H9 (cell line): ENCODE data around the gene TMC8. TPM values are rescaled to one million over a fixed set of nuclear protein-coding genes. Genes with fewer than 3 reads are reported as not detected.

ENCODE experiments used
- DNase-seq: peaks from one replicate; pipeline ENCODE4 v3.0.0-alpha.2; 2017
- H2AFZ ChIP-seq: one replicate; pipeline ENCODE4 v1.6.1; 2013; ENCODE audit warnings: mild to moderate bottlenecking, low read length, control low read depth, moderate library complexity
- H2AK5ac ChIP-seq: 2 replicates; pipeline ENCODE4 v1.6.1; 2013; ENCODE audit warnings: low read length, control low read depth, mixed read lengths; ENCODE audit not compliant: insufficient read length
- H2BK120ac ChIP-seq: one replicate; pipeline ENCODE4 v1.6.1; 2013; ENCODE audit warnings: low read depth, mild to moderate bottlenecking, low read length, control low read depth, inconsistent platforms; ENCODE audit not compliant: poor library complexity, severe bottlenecking
- H2BK12ac ChIP-seq: 2 replicates; pipeline ENCODE4 v1.6.1; 2013; ENCODE audit warnings: low read length, control low read depth, mixed read lengths, low read depth; ENCODE audit not compliant: insufficient read length
- H2BK15ac ChIP-seq: 2 replicates; pipeline ENCODE4 v1.6.1; 2013; ENCODE audit warnings: low read depth, low read length, control low read depth
- H2BK20ac ChIP-seq: one replicate; pipeline ENCODE4 v1.6.1; 2013; ENCODE audit warnings: low read depth, mild to moderate bottlenecking, low read length, control low read depth, inconsistent platforms; ENCODE audit not compliant: poor library complexity, severe bottlenecking
- H2BK5ac ChIP-seq: 2 replicates; pipeline ENCODE4 v1.6.1; 2013; ENCODE audit warnings: low read length, control low read depth, mixed read lengths; ENCODE audit not compliant: insufficient read length
- H3K14ac ChIP-seq: 2 replicates; pipeline ENCODE4 v1.6.1; 2013; ENCODE audit warnings: low read length, control low read depth; ENCODE audit not compliant: insufficient read depth
- H3K18ac ChIP-seq: 2 replicates; pipeline ENCODE4 v1.6.1; 2013; ENCODE audit warnings: low read depth, mild to moderate bottlenecking, mixed read lengths, low read length, control low read depth; ENCODE audit not compliant: insufficient read length
- H3K23ac ChIP-seq: 2 replicates; pipeline ENCODE4 v1.6.1; 2013; ENCODE audit warnings: low read length, control low read depth, mixed read lengths, low read depth; ENCODE audit not compliant: insufficient read length
- H3K23me2 ChIP-seq: 2 replicates; pipeline ENCODE4 v1.6.1; 2013; ENCODE audit warnings: low read depth, mild to moderate bottlenecking, mixed read lengths, low read length, control low read depth; ENCODE audit not compliant: insufficient read length, poor library complexity, severe bottlenecking
- H3K27ac ChIP-seq: 2 replicates; pipeline ENCODE4 v1.5.1; 2013; ENCODE audit warnings: low read length, control low read depth, mixed read lengths, low read depth; ENCODE audit not compliant: insufficient read length
- H3K27me3 ChIP-seq: 2 replicates; pipeline ENCODE4 v1.6.1; 2013; ENCODE audit warnings: low read length, control low read depth, inconsistent platforms; ENCODE audit not compliant: insufficient read depth
- H3K4ac ChIP-seq: 2 replicates; pipeline ENCODE4 v1.6.1; 2013; ENCODE audit warnings: low read depth, mild to moderate bottlenecking, control low read depth, inconsistent platforms, low read length, moderate library complexity
- H3K4me1 ChIP-seq: 2 replicates; pipeline ENCODE4 v1.6.1; 2013; ENCODE audit warnings: low read length, control low read depth, inconsistent platforms; ENCODE audit not compliant: insufficient read depth
- H3K4me2 ChIP-seq: 2 replicates; pipeline ENCODE4 v1.6.1; 2013; ENCODE audit warnings: low read length, control low read depth, mixed read lengths; ENCODE audit not compliant: insufficient read length, insufficient read depth
- H3K56ac ChIP-seq: 2 replicates; pipeline ENCODE4 v1.6.1; 2013; ENCODE audit warnings: low read depth, mild to moderate bottlenecking, mixed read lengths, low read length, control low read depth; ENCODE audit not compliant: insufficient read length
- H3K79me1 ChIP-seq: 2 replicates; pipeline ENCODE4 v1.6.1; 2013; ENCODE audit warnings: low read depth, mild to moderate bottlenecking, moderate library complexity, low read length, control low read depth, inconsistent platforms; ENCODE audit not compliant: insufficient read depth, poor library complexity, severe bottlenecking
- H3K79me2 ChIP-seq: 2 replicates; pipeline ENCODE4 v1.6.1; 2013; ENCODE audit warnings: low read length, control low read depth, inconsistent platforms; ENCODE audit not compliant: insufficient read depth
- H3K9ac ChIP-seq: 2 replicates; pipeline ENCODE4 v1.6.1; 2013; ENCODE audit warnings: low read length, control low read depth, mixed read lengths; ENCODE audit not compliant: insufficient read length; ENCODE audit errors: extremely low read depth
- H3K9me3 ChIP-seq: one replicate; pipeline ENCODE4 v1.6.1; 2013; ENCODE audit warnings: low read depth, low read length, inconsistent platforms; ENCODE audit not compliant: control insufficient read depth
- H3T11ph ChIP-seq: one replicate; pipeline ENCODE4 v1.6.1; 2013; ENCODE audit warnings: mild to moderate bottlenecking, low read length, control low read depth, inconsistent platforms
- H4K20me1 ChIP-seq: one replicate; pipeline ENCODE4 v1.6.1; 2013; ENCODE audit not compliant: control insufficient read depth, insufficient read length, insufficient read depth
- H4K5ac ChIP-seq: 2 replicates; pipeline ENCODE4 v1.6.1; 2013; ENCODE audit warnings: low read depth, mild to moderate bottlenecking, mixed read lengths, low read length, control low read depth; ENCODE audit not compliant: insufficient read length
- H4K8ac ChIP-seq: replicated peaks from 2 replicates; pipeline ENCODE4 v1.6.1; 2013; ENCODE audit warnings: low read length, control low read depth, mixed read lengths, low read depth; ENCODE audit not compliant: insufficient read length
- H4K91ac ChIP-seq: 2 replicates; pipeline ENCODE4 v1.6.1; 2013; ENCODE audit warnings: low read depth, mild to moderate bottlenecking, moderate library complexity, mixed read lengths, low read length, control low read depth; ENCODE audit not compliant: insufficient read length
- H3K27ac Mint-ChIP-seq, 3 experiments: 2 replicates in 2 of 3; 3 replicates in 1 of 3; pipeline ENCODE4 v1.8.0; 2020 to 2021; ENCODE audit warnings: mixed read lengths in 3 of 3, mild to moderate bottlenecking in 1 of 3, moderate library complexity in 1 of 3
- H3K27me3 Mint-ChIP-seq: 2 replicates; pipeline ENCODE4 v1.8.0; 2021; ENCODE audit warnings: low read depth, mild to moderate bottlenecking, moderate library complexity, mixed read lengths
- H3K36me3 Mint-ChIP-seq, 3 experiments: 2 replicates in 2 of 3; 3 replicates in 1 of 3; pipeline ENCODE4 v1.8.0; 2020 to 2021; ENCODE audit warnings: low read depth in 3 of 3, mixed read lengths in 3 of 3; ENCODE audit not compliant: insufficient read depth in 1 of 3
- H3K4me1 Mint-ChIP-seq, 2 experiments: 2 replicates each; pipeline ENCODE4 v1.8.0; 2020; ENCODE audit warnings: mixed read lengths in 2 of 2
- H3K4me3 Mint-ChIP-seq, 2 experiments: 2 replicates in 1 of 2; 3 replicates in 1 of 2; pipeline ENCODE4 v1.8.0; 2020 to 2021; ENCODE audit warnings: mild to moderate bottlenecking in 2 of 2, mixed read lengths in 2 of 2, moderate library complexity in 1 of 2
- H3K9me3 Mint-ChIP-seq, 2 experiments: 2 replicates in 1 of 2; 3 replicates in 1 of 2; pipeline ENCODE4 v1.8.0; 2020; ENCODE audit warnings: mild to moderate bottlenecking in 2 of 2, mixed read lengths in 2 of 2, moderate library complexity in 1 of 2
- CTCF ChIP-seq: fragments of 200-600 bp; sonication (generic); conservative IDR thresholded peaks from 3 replicates; pipeline ENCODE4 v1.8.0; 2021; ENCODE audit warnings: antibody characterized with exemption, mild to moderate bottlenecking
- WGBS: extraction: QIAGEN DNeasy Blood & Tissue Kit; methylation state at CpG from one replicate; pipeline ENCODE4 v1.1.7; 2013; ENCODE audit warnings: missing lambda C conversion rate, low lambda C conversion rate, mixed read lengths; ENCODE audit not compliant: insufficient read length; ENCODE audit errors: extremely low coverage; 5-methylcytosine and 5-hydroxymethylcytosine counted together
- total RNA-seq: library from RNA; stranded (reverse); gene quantifications from 2 replicates; pipeline ENCODE4 v1.2.1, GENCODE V29; 2021

Gene TMC8
- total RNA-seq, 1 experiment from 2014 or later, result 1.0 TPM

DNA sequence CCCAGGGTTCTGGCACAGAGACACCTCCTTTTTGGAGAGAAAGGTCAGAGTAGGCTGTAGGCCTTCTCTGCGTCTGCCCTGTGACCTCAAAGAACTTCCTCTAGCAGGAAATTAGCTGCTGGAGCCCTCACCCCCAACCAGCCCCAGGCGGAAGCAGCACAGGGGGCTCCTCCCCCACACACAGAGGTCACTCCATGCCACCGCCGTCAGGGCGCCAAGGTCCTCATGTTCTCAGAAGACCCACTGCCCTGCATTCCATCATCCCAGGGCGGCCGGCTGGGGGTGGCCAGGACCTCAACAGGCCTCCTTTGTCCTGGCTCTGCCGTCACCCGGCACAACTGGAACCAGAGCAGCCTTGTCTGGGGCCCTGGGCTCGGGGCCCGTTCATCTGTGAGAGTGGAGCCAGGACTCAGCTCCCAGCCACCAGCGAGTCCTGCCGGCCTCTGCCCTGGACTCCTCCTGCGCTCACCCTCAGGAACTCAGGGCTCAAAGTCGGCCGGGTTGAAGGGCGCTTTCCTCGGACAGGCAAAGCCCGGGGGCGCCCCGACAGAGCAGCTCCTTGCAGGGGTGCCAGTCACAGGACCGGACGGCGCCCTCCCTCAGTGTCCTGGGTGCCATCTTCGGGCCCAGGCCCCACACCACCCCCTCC, 3.2 kb upstream of the TMC8 start:
- H3K18ac ChIP-seq, result peak overlapping the region; percentile 32
- Mint-ChIP-seq H3K9me3 (no peaks in the 10 kb centered on the region; a peak in 2 of 5 replicates), H3K27ac (peak overlapping the region in 1 of 3 experiments; percentile 82; a peak in 2 of 7 replicates), H3K27me3 (peaks cover 4% of the 10 kb centered on the region), H3K4me1 (peaks cover 24% of the 10 kb centered on the region in 2 experiments), H3K4me3 (peak overlapping the region; percentile 81 to 85), H3K36me3 (peaks cover 7 to 17% (median 15%) of the 10 kb centered on the region in 3 experiments)
- H4K20me1 ChIP-seq, result no peaks in the 10 kb centered on the region
- no peak overlapping the region for H3K4ac ChIP-seq
- no peak overlapping the region for H3K23ac ChIP-seq
- TF ChIP-seq CTCF, result no peak
- H3K9ac ChIP-seq, result no peak overlapping the region
- no peaks in the 10 kb centered on the region; the same call in 1 of the 2 replicates for H3K27me3 ChIP-seq
- WGBS, result no CpG with 5 or more reads among the region's 25 CpGs
- H3K14ac ChIP-seq, result no peak overlapping the region; the same call in 1 of the 2 replicates
- no peaks in the 10 kb centered on the region for H3K79me1 ChIP-seq
- no peak overlapping the region for H2AFZ ChIP-seq
- H3K4me1 ChIP-seq, result peaks cover 10% of the 10 kb centered on the region; the same call in 1 of the 2 replicates
- no peak overlapping the region for H3T11ph ChIP-seq
- no peak overlapping the region for H3K27ac ChIP-seq
- no peak overlapping the region for H4K8ac ChIP-seq
- H2AK5ac ChIP-seq, result no peak overlapping the region
- no peak overlapping the region for H2BK12ac ChIP-seq
- no peak overlapping the region for H2BK20ac ChIP-seq
- H2BK15ac ChIP-seq, result no peak overlapping the region
- no peaks in the 10 kb centered on the region for H3K9me3 ChIP-seq
- no peaks in the 10 kb centered on the region; the same call in 1 of the 2 replicates for H3K79me2 ChIP-seq
- peak; percentile 70 for DNase-seq
- no peak overlapping the region for H4K91ac ChIP-seq
- no peak overlapping the region for H4K5ac ChIP-seq
- H2BK120ac ChIP-seq, result no peak overlapping the region
- H3K4me2 ChIP-seq, result peak overlapping the region; percentile 64
- H2BK5ac ChIP-seq, result no peak overlapping the region
- no peak overlapping the region for H3K56ac ChIP-seq
- H3K23me2 ChIP-seq, result peaks cover 19% of the 10 kb centered on the region
